Measurements from ENCODE around the gene DLK1.

The DLK1 gene

GRCh38 chr14:100765991-100766390 lies 39.3 kb downstream of the DLK1 start:
- no peak for DNase-seq

- no peak for DNase-seq
Measured at GRCh38 chr14:100767003-100767787, 40.5 kb downstream of the DLK1 start.

- no peak for DNase-seq
Measured at GRCh38 chr14:100767788-100768536, 41.3 kb downstream of the DLK1 start.

GRCh38 chr14:100769035-100769939 lies 42.6 kb downstream of the DLK1 start:
- DNase-seq: no peak

- no peak for DNase-seq
Measured at GRCh38 chr14:100770046-100770445, 43.4 kb downstream of the DLK1 start.

- no peak for DNase-seq
Measured at GRCh38 chr14:100770605-100771120, 44.0 kb downstream of the DLK1 start.

GRCh38 chr14:100771121-100771800 lies 44.6 kb downstream of the DLK1 start:
- DNase-seq: no peak

- DNase-seq: no peak
Measured at GRCh38 chr14:100772607-100773165, 46.0 kb downstream of the DLK1 start.

GRCh38 chr14:100773331-100774163 lies 46.9 kb downstream of the DLK1 start:
- no peak for DNase-seq

GRCh38 chr14:100774164-100774537 lies 47.5 kb downstream of the DLK1 start:
- DNase-seq: no peak

GRCh38 chr14:100775351-100775830 lies 48.7 kb downstream of the DLK1 start:
- no peak for DNase-seq

- no peak for DNase-seq
Measured at GRCh38 chr14:100775831-100776591, 49.3 kb downstream of the DLK1 start.

GRCh38 chr14:100776681-100777365 lies 50.1 kb downstream of the DLK1 start:
- no peak for DNase-seq

GRCh38 chr14:100777366-100777817 lies 50.7 kb downstream of the DLK1 start:
- DNase-seq: no peak

- DNase-seq: no peak
Measured at GRCh38 chr14:100777818-100778525, 51.3 kb downstream of the DLK1 start.

- DNase-seq: no peak
Measured at GRCh38 chr14:100778526-100778882, 51.8 kb downstream of the DLK1 start.

- DNase-seq: no peak
Measured at GRCh38 chr14:100778951-100779690, 52.4 kb downstream of the DLK1 start.

GRCh38 chr14:100779691-100780080 lies 53.0 kb downstream of the DLK1 start:
- no peak for DNase-seq

Measured in activated CD8-positive, alpha-beta memory T cell treated with anti-CD3 and anti-CD28 coated beads, Interleukin-2, amount 50 U/mL, for 4 hours (primary cell).